GM12865 (cell line): ENCODE measurements around the gene DUSP3.

Experiments used
- DNase-seq: peaks from one replicate; pipeline ENCODE4 v3.0.0; 2010; ENCODE audit warnings: low read depth
- H3K4me3 ChIP-seq: 2 replicates; pipeline ENCODE4 v1.5.1; 2011; ENCODE audit warnings: mild to moderate bottlenecking, low read depth, low read length, control low read depth
- TF ChIP-seq, protein P1 (sequence below): IDR thresholded peaks from 2 replicates; pipeline ENCODE4 v1.5.1; 2011; ENCODE audit warnings: low read length, control low read depth, low read depth, inconsistent platforms; ENCODE audit not compliant: insufficient read depth; ENCODE audit errors: missing control alignments

Gene DUSP3

DNA sequence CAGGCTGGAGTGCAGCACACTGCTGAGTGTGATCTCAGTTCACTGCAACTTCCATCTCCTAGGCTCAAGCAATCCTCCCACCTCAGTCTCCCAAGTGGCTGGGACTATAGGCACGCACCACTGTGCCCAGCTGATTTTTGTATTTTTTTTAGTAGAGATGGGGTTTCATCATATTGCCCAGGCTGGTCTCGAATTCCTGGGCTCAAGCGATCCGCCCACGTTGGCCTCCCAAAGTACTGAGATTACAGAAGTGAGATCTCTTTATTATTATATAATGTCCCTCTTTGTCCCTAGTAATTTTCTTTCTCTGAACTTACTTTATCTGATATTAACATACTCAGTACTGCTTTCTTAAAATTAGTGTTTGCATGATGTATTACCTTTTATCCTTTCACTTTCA is 9.8 kb upstream of the DUSP3 start:
- DNase-seq: no peak
- TF ChIP-seq, protein P1, sequence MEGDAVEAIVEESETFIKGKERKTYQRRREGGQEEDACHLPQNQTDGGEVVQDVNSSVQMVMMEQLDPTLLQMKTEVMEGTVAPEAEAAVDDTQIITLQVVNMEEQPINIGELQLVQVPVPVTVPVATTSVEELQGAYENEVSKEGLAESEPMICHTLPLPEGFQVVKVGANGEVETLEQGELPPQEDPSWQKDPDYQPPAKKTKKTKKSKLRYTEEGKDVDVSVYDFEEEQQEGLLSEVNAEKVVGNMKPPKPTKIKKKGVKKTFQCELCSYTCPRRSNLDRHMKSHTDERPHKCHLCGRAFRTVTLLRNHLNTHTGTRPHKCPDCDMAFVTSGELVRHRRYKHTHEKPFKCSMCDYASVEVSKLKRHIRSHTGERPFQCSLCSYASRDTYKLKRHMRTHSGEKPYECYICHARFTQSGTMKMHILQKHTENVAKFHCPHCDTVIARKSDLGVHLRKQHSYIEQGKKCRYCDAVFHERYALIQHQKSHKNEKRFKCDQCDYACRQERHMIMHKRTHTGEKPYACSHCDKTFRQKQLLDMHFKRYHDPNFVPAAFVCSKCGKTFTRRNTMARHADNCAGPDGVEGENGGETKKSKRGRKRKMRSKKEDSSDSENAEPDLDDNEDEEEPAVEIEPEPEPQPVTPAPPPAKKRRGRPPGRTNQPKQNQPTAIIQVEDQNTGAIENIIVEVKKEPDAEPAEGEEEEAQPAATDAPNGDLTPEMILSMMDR: no peak
- H3K4me3 ChIP-seq: no peak overlapping the region

DNA sequence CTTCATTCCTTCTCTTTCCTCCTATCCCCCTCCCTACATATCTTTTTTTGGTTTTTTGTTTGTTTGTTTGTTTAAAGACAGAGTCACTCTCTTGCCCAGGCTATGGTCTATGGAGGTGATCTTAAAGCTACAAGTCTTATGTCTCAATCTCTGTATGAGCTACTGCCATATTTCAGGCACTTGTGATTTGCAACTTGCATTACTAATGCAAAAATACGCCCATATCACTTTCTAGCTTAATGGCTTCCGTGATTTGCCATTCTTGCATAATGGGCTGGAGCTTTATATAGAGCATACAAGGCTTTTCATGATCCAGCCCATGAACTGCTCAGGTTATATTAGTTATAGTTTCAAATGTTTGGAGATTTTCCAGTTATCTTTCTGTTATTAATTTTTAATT is 9.0 kb upstream of the DUSP3 start:
- DNase-seq: no peak
- TF ChIP-seq, protein P1: no peak
- H3K4me3 ChIP-seq: no peak overlapping the region

DNA sequence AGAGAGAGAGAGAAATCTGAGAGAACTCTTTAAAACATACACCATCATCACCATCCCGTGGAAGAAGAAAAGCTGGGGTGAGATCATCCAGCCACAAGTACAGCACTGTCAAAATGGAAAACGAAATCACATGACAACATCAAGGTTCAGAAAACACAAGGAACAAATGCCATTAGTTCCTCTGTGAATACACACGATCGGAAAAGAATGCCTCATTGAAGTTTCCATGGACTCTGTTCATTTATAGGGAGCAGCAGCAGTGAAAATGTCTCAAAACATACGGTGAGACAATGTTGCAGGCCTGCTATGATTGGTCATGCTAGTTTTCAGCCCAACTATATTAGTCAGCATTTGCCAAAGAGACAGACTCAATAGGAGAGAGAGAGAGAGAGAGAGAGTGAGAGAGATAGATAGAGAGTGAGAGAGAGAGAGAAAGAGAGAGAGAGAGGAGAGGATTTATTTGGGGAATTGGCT is 5.9 kb upstream of the DUSP3 start:
- TF ChIP-seq, protein P1: no peak
- no peak overlapping the region for H3K4me3 ChIP-seq
- DNase-seq: no peak

DNA sequence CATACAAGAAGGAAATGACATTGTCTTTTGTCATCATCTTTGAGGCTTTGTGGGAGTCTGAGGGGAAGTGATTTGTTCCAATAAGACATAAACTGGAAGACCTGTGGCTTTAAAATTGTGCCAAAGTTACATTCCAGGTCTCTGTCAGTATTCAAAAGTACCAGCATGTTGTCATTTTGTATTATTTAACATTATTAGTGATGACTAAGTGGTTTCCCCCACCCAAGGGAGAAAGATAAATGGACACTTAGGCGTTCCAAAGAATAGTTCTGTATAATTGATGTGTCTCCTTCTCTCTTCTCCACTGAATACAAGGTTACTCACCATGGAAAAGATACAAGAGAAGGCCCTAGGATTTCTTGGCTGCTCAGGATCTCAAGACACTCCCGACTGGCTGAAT is 5.3 kb upstream of the DUSP3 start:
- TF ChIP-seq, protein P1: no peak
- no peak for DNase-seq
- no peak overlapping the region for H3K4me3 ChIP-seq

DNA sequence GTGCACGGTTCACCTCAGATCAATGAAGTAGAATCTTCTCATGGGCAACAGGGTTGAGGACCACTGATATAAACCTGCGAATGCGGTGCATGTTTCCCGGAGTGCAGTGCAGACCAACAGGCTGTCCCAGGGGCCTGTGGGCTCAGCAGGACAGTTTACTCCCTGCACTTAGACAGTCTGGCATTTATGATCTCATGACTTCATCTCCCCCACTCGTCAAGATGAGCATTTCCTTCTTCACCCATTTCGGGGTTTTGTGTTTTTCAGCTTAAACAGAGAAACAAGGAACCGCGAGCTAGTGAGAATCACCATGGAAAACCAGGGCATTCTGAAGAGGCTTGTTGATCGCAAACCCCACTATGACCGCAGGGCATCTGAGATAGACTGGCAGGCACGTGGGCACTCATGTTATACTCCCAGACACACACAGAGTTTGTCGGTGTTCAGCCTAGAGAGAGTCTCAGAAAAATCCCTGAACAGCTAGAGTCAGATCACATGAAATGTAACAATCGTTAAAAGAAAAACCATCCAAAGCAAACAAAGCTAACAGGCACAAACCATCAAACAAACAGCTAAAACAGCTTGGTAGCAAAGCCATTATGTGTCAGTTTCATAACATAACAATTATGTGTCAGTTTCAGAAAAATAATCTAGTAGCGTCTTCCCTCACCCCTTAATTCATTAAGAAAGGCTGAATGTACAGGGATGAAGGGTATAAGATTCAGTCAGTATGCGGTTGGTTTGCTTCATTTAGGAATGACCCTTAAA is 4.3 kb upstream of the DUSP3 start:
- H3K4me3 ChIP-seq: no peak overlapping the region
- TF ChIP-seq, protein P1: no peak
- no peak for DNase-seq

DNA sequence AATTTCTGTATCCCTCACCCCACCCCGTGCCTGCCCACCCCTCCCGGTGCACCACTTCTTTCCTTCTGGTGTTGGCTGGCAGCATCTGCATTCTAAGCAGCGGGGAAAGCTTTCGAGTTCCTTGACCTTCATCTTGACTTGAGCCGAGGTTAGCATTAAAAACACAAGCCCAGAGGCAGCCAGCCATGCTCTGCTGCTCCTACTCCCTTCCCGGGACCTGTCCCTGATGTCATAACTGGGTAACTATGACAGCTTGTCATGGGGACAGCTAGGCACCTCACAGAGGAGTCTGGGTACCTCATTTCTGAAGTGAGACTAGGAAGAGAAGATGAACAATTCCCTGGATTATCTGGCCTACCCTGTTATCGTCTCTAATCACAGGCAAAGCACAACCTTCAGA is 1.4 kb upstream of the DUSP3 start, which contains the start of gene CFAP97D1:
Gene CFAP97D1 (plus strand): TSS at position 301 of the 400 bp plus-strand sequence. CDS start 28 bp downstream, at position 329.
- no peak for DNase-seq
- H3K4me3 ChIP-seq: peak within 1 kb of the TSS; percentile 55
- TF ChIP-seq, protein P1: no peak
